Stomach (tissue), 9 donors: Measurements from ENCODE around the gene LRRC30. TPM values are rescaled to one million over a fixed set of nuclear protein-coding genes. Genes with fewer than 3 reads are reported as not detected.

Source experiments
- DNase-seq, 2 donors: peaks; one replicate each; pipeline versions ENCODE4 v3.0.0 to v3.0.0-alpha.2; 2013 to 2019
- H3K27ac ChIP-seq, 5 donors: fragments of 200-600 bp in 4 of 5; sonication (generic) in 4 of 5; one replicate each; pipeline ENCODE4 v1.5.1; 2013 to 2019; ENCODE audit warnings: mild to moderate bottlenecking in 1 of 5, moderate library complexity in 1 of 5
- H3K27me3 ChIP-seq, 3 donors: fragments of 200-600 bp; sonication (generic); one replicate each; pipeline ENCODE4 v1.5.1; 2017 to 2019; ENCODE audit warnings: mixed run types in 1 of 3
- H3K36me3 ChIP-seq, 4 donors: fragments of 200-600 bp; sonication (generic); 1 replicate in 3 of 4; 2 replicates in 1 of 4; pipeline ENCODE4 v1.5.1; 2016 to 2019
- H3K4me1 ChIP-seq, 4 donors: fragments of 200-600 bp; sonication (generic); one replicate each; pipeline ENCODE4 v1.5.1; 2016 to 2019
- H3K4me3 ChIP-seq, 4 donors: fragments of 200-600 bp; sonication (generic) in 3 of 4; one replicate each; pipeline ENCODE4 v1.5.1; 2016 to 2019; ENCODE audit warnings: mild to moderate bottlenecking in 1 of 4
- H3K9me3 ChIP-seq, 4 donors: fragments of 200-600 bp; sonication (generic); one replicate each; pipeline ENCODE4 v1.5.1; 2016 to 2019
- CTCF ChIP-seq, 7 experiments: fragments of 450-650 bp in 4 of 7; fragments of 200-600 bp in 3 of 7; sonication (generic) in 3 of 7; IDR thresholded peaks; one replicate each; pipeline ENCODE4 v1.5.1; 2016 to 2019; ENCODE audit warnings: antibody characterized with exemption in 7 of 7, control low read depth in 2 of 7, mild to moderate bottlenecking in 1 of 7
- EP300 ChIP-seq: sonication (generic); formaldehyde crosslinking; IDR thresholded peaks from one replicate; pipeline ENCODE4 v1.6.1; 2017; ENCODE audit warnings: antibody characterized with exemption
- POLR2A ChIP-seq, 4 donors: fragments of 450-650 bp; IDR thresholded peaks; one replicate each; pipeline ENCODE4 v1.6.1; 2016; ENCODE audit warnings: antibody characterized with exemption in 4 of 4, control low read depth in 2 of 4, mild to moderate bottlenecking in 1 of 4, moderate library complexity in 1 of 4
- POLR2AphosphoS5 ChIP-seq, 3 donors: sonication (generic); formaldehyde crosslinking; IDR thresholded peaks; one replicate each; pipeline ENCODE4 v1.6.1; 2016; ENCODE audit warnings: antibody characterized with exemption in 3 of 3
- WGBS, 5 donors: extraction: QIAGEN DNeasy Blood & Tissue Kit in 3 of 5; methylation state at CpG; one replicate each; pipeline versions ENCODE4 v1.1.5 to v1.1.7; 2013 to 2018; 5-methylcytosine and 5-hydroxymethylcytosine counted together
- intact Hi-C: fragments of 100-400 bp; cut with DNase I; formaldehyde crosslinking; loops from one replicate; pipeline ENCODE4 v1.15.1; 2023; ENCODE audit warnings: low total_unique reads
- polyA plus RNA-seq, 3 donors: library from polyadenylated mRNA; stranded (reverse); fragments of 200-250 nt; gene quantifications; one replicate each; pipeline ENCODE4 v1.2.3, GENCODE V29; 2013
- total RNA-seq, 5 donors: library from RNA; depleted of rRNA; stranded (reverse); fragments of >200 nt; gene quantifications; one replicate each; pipeline versions ENCODE4 v1.1.0 to v1.2.3, GENCODE V29; 2014 to 2016
- donor health status: healthy with polysubstance abuse.
- donor health status: Bipolar disorder and iron deficiency.
- donor health status: healthy.

The LRRC30 gene
- total and polyA plus RNA-seq, 8 donors, result not detected

- WGBS, 5 donors, result 83 to 89% (median 83%) methylated on average over 5 to 6 of the region's 6 CpGs
- Histone ChIP-seq H3K9me3 (no peaks in the 10 kb centered on the region), H3K27me3 (peaks cover 0 to 5% (median 0%) of the 10 kb centered on the region in 3 donors), H3K27ac (no peak overlapping the region), H3K4me3 (no peak overlapping the region), H3K36me3 (no peaks in the 10 kb centered on the region), H3K4me1 (no peaks in the 10 kb centered on the region)
- TF ChIP-seq EP300, result no peak
- TF ChIP-seq POLR2A (IDR thresholded peaks at IDR 0.05), result no peak
- no peak for TF ChIP-seq POLR2AphosphoS5 (IDR thresholded peaks at IDR 0.05)
- TF ChIP-seq CTCF (IDR thresholded peaks at IDR 0.05), result no peak
- no peak for DNase-seq
- intact Hi-C loops, result no loop called here
Observed at GRCh38 chr18:7234091-7234490, 3.2 kb downstream of the LRRC30 start.

DNA sequence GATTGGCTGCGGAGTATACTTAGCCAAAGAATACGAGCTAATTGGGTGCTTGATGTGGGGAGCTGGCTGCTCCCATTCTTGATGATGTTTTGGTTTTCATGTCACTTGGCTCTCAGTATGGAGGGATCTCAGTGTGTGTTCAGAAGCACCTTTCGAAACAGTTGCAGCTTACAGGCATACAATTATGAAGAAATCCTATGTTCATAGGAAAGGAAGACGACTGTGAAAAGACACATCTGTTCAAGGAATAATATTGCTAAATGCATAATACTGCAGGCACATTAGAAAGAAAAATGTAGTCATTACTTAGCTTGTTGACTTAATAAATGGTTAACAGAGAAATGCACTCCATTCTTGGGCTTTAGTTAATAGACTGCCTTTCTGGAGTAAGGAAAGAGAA lies 4.1 kb downstream of the LRRC30 start:
- intact Hi-C loops, result no loop called here
- Histone ChIP-seq H3K4me3 (no peak overlapping the region), H3K27ac (no peak overlapping the region), H3K4me1 (no peaks in the 10 kb centered on the region), H3K27me3 (peaks cover 0 to 5% (median 0%) of the 10 kb centered on the region in 3 donors), H3K9me3 (no peaks in the 10 kb centered on the region), H3K36me3 (no peaks in the 10 kb centered on the region)
- WGBS, 5 donors, result 80 to 89% (median 83%) methylated on average over 4 of the region's 4 CpGs
- no peak for TF ChIP-seq POLR2A (IDR thresholded peaks at IDR 0.05)
- no peak for DNase-seq

- Histone ChIP-seq H3K4me3 (no peak overlapping the region), H3K27ac (no peak overlapping the region), H3K36me3 (no peaks in the 10 kb centered on the region), H3K4me1 (no peaks in the 10 kb centered on the region), H3K27me3 (peaks cover 0 to 5% (median 0%) of the 10 kb centered on the region in 3 donors), H3K9me3 (no peaks in the 10 kb centered on the region)
- 68 to 88% (median 79%) methylated on average over 2 of the region's 2 CpGs for WGBS, 5 donors
- TF ChIP-seq EP300 (no peak), POLR2A (IDR thresholded peaks at IDR 0.05) (no peak), POLR2AphosphoS5 (IDR thresholded peaks at IDR 0.05) (no peak), CTCF (IDR thresholded peaks at IDR 0.05) (no peak)
- intact Hi-C loops, result no loop called here
- DNase-seq, result no peak
Observed at GRCh38 chr18:7236072-7236471, 5.2 kb downstream of the LRRC30 start.

- 86 to 89% (median 87%) methylated on average over 8 of the region's 8 CpGs for WGBS, 5 donors
- Histone ChIP-seq H3K4me3 (no peak overlapping the region), H3K9me3 (no peaks in the 10 kb centered on the region), H3K27me3 (no peaks in the 10 kb centered on the region), H3K27ac (no peak overlapping the region), H3K4me1 (no peaks in the 10 kb centered on the region), H3K36me3 (no peaks in the 10 kb centered on the region)
- TF ChIP-seq CTCF (IDR thresholded peaks at IDR 0.05), result no peak
- TF ChIP-seq POLR2A (IDR thresholded peaks at IDR 0.05), result no peak
- TF ChIP-seq POLR2AphosphoS5 (IDR thresholded peaks at IDR 0.05), result no peak
- TF ChIP-seq EP300, result no peak
- no peak for DNase-seq
- intact Hi-C loops, result no loop called here
Observed at GRCh38 chr18:7236933-7237332, 6.0 kb downstream of the LRRC30 start.

DNA sequence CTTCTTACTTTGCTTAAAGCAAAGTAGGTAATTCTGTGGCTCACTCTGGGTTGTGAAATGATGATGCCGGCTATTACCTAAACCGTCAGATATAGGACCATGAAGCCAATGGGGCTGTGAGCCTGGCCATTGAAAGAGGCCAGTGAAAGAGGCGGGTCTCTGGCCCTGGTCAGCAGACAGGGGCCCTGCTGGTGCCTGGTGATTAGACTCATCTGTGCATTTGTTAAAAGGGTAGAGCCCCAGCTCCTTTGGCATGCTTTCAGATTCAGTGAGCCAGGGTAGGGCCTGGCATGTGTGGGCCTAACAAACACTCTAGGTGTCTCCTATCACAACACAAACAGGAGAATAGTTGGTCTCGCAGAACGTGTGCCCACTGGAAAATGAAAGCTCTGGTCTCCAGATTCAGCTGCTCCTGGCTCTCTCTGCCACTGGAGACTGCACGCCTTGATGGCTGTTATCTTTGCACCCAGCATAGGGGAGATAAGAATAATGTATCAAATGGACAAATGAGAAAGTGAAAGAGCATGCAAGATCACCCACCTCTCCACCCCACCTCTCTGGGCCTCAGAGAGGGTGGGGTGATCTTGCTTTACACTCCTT lies 6.9 kb downstream of the LRRC30 start:
- H3K27me3 ChIP-seq, result no peaks in the 10 kb centered on the region
- no peaks in the 10 kb centered on the region for H3K36me3 ChIP-seq
- WGBS, 5 donors, result 38 to 70% (median 47%) methylated on average over 6 of the region's 6 CpGs
- no peaks in the 10 kb centered on the region for H3K4me1 ChIP-seq
- TF ChIP-seq EP300 (no peak), POLR2A (IDR thresholded peaks at IDR 0.05) (no peak)
- DNase-seq, result no peak
- H3K4me3 ChIP-seq, result no peak overlapping the region
- intact Hi-C loops, result no loop called here
- no peaks in the 10 kb centered on the region for H3K9me3 ChIP-seq
- H3K27ac ChIP-seq, result no peak overlapping the region
